ENCODE data around the gene PNKP. TPM values are rescaled to one million over a fixed set of nuclear protein-coding genes. Genes with fewer than 3 reads are reported as not detected.

The PNKP gene
- total RNA-seq, 4 donors from 2014 or later, result 33.3 to 42.3 (median 36.3) TPM

GRCh38 chr19:49906879-49907564 lies 39.6 kb upstream of the PNKP start:
- H3K36me3 ChIP-seq, result peaks cover 18 to 48% (median 24%) of the 10 kb centered on the region in 3 donors
- no peak for DNase-seq
- H3K4me1 ChIP-seq, result peaks cover 3 to 12% (median 11%) of the 10 kb centered on the region in 3 donors
- intact Hi-C loops (cut with DNase I), result no loop called here
- no peak for TF ChIP-seq CTCF (IDR thresholded peaks at IDR 0.05)
- TF ChIP-seq POLR2A (IDR thresholded peaks at IDR 0.05), result no peak
- H3K27me3 ChIP-seq, result no peaks in the 10 kb centered on the region
- WGBS, 2 donors, result 82 to 86% methylated on average over 12 to 15 of the region's 16 CpGs
- H3K4me3 ChIP-seq, result no peak overlapping the region
- no peak overlapping the region for H3K27ac ChIP-seq
- no peaks in the 10 kb centered on the region for H3K9me3 ChIP-seq

DNA sequence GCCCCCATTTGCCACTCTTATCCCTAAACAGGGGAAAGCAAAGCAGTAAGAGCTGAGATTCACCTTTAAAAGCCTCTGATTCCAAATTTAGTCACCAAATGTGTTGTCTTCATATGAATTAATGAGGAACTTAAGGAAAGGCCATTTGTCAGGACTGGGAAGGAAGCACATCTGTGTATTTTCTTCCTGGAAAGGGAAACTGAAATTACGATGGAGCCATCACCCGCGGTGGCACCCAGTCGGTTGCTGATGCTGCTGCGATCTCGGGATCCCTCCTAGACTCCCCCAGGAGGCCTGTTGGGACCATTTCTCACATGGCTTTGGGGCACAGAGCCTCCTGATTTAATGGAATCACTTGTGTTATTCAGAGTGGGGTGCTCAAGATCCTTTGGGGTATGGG lies 36.8 kb upstream of the PNKP start:
- TF ChIP-seq POLR2A (IDR thresholded peaks at IDR 0.05), result no peak
- no peak for TF ChIP-seq CTCF (IDR thresholded peaks at IDR 0.05)

DNA sequence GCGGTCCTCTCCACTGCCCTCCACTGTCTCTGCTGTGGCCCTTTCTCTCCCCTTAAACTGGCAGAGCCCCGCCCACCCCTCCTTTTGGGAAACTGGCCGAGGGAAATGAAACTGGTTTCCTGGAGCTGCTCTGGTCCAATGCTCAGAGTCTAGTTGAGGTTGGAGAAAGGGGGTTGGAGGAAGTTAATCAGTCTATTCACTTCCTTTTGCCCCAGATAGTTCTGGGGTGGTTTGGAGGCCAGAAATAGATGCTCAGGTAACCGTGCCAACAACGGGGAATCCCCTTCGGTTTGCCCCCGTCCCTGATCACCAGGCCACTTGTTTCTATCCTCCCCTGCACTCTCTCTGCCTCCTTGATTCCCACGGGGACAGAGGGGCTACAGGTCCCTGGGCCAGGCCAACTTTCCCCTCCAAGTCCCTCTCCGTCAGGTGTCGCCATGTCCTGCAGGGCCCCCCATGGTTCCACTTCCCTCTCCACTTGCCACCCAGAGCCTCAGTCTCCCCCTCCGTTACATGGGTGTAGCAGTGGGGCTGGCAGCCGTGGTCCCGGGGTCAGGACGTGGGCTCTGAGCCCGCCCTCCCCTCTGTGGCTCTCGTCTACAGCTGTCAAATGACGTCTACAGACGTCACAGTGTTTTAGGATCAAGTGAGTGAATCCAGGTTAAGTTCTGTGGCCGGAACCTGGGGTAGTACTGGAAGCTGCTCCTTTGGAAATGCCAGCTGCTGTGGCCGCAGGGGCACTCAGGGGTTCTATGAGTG lies 29.7 kb upstream of the PNKP start, which contains the start of gene IL4I1:
Gene IL4I1, minus strand, starts transcription at position 25 of the 759 bp plus-strand sequence. CDS start 727 bp downstream, outside the sequence.
- H3K9me3 ChIP-seq, result no peaks in the 10 kb centered on the region
- H3K27me3 ChIP-seq, result peaks cover 0 to 7% (median 0%) of the 10 kb centered on the region in 4 donors
- DNase-seq, result no peak
- TF ChIP-seq CTCF (IDR thresholded peaks at IDR 0.05) (no peak), POLR2A (IDR thresholded peaks at IDR 0.05) (no peak)
- H3K27ac ChIP-seq, result peak within 1 kb of the TSS in 3 of 4 donors; percentile 26 to 75 (median 59)
- H3K4me3 ChIP-seq, result peak within 1 kb of the TSS in 1 of 4 donors; percentile 43
- peaks cover 3 to 24% (median 9%) of the 10 kb centered on the region in 3 donors for H3K4me1 ChIP-seq
- WGBS, 2 donors, result 25 to 31% methylated on average over 8 to 13 of the region's 20 CpGs
- intact Hi-C loops (cut with DNase I), result no loop called here
- no peaks in the 10 kb centered on the region for H3K36me3 ChIP-seq

More for the DNA sequence above, 36.8 kb upstream of the PNKP start:
- no peak overlapping the region for H3K27ac ChIP-seq
- H3K4me1 ChIP-seq, result no peaks in the 10 kb centered on the region
- no peaks in the 10 kb centered on the region for H3K27me3 ChIP-seq
- 56 to 63% methylated on average over 6 of the region's 6 CpGs for WGBS, 2 donors
- intact Hi-C loops (cut with DNase I), result no loop called here
- peaks cover 13 to 31% (median 16%) of the 10 kb centered on the region in 3 donors for H3K36me3 ChIP-seq
- no peak for DNase-seq
- no peaks in the 10 kb centered on the region for H3K9me3 ChIP-seq
- no peak overlapping the region for H3K4me3 ChIP-seq

GRCh38 chr19:49895566-49896297 lies 28.4 kb upstream of the PNKP start:
- H3K9me3 ChIP-seq, result no peaks in the 10 kb centered on the region
- H3K36me3 ChIP-seq, result no peaks in the 10 kb centered on the region
- 15 to 83% methylated on average over 1 to 3 of the region's 17 CpGs for WGBS, 2 donors
- no peak for DNase-seq
- intact Hi-C loops (cut with DNase I), result no loop called here
- TF ChIP-seq CTCF (IDR thresholded peaks at IDR 0.05) (no peak), POLR2A (IDR thresholded peaks at IDR 0.05) (no peak)
- no peak overlapping the region for H3K27ac ChIP-seq
- no peak overlapping the region for H3K4me3 ChIP-seq
- peaks cover 0 to 14% (median 0%) of the 10 kb centered on the region in 4 donors for H3K27me3 ChIP-seq
- H3K4me1 ChIP-seq, result peaks cover 3 to 29% (median 9%) of the 10 kb centered on the region in 3 donors

Measured in esophagus squamous epithelium (tissue), 5 donors.